Subcutaneous abdominal adipose tissue (tissue), 5 donors: ENCODE data around the gene MPHOSPH8.
"Not testable (repeated sequence)": the region's sequence is repeated elsewhere in the genome, so short reads cannot be mapped to it uniquely, and the experiment has no call there.

Source experiments
- H3K27ac ChIP-seq: one replicate; pipeline ENCODE4 v1.7.0; 2013; ENCODE audit warnings: low read depth, mild to moderate bottlenecking, inconsistent platforms, low read length, moderate library complexity
- H3K27me3 ChIP-seq, 5 donors: one replicate each; pipeline ENCODE4 v1.7.0; 2013; ENCODE audit warnings: low read length in 5 of 5, inconsistent platforms in 1 of 5; ENCODE audit not compliant: control insufficient read depth in 5 of 5, insufficient read depth in 4 of 5
- H3K36me3 ChIP-seq, 5 donors: one replicate each; pipeline ENCODE4 v1.7.0; 2013; ENCODE audit warnings: low read length in 5 of 5; ENCODE audit not compliant: control insufficient read depth in 5 of 5, insufficient read depth in 5 of 5
- H3K4me1 ChIP-seq, 5 donors: one replicate each; pipeline ENCODE4 v1.7.0; 2013; ENCODE audit warnings: low read length in 5 of 5, mild to moderate bottlenecking in 3 of 5, moderate library complexity in 1 of 5; ENCODE audit not compliant: control insufficient read depth in 5 of 5, insufficient read depth in 5 of 5
- H3K4me3 ChIP-seq, 5 donors: one replicate each; pipeline ENCODE4 v1.7.0; 2013; ENCODE audit warnings: low read length in 5 of 5, low read depth in 1 of 5
- H3K9ac ChIP-seq, 5 donors: one replicate each; pipeline ENCODE4 v1.7.0; 2013; ENCODE audit warnings: low read length in 5 of 5, mild to moderate bottlenecking in 4 of 5, moderate library complexity in 3 of 5
- H3K9me3 ChIP-seq, 5 donors: one replicate each; pipeline ENCODE4 v1.7.0; 2013; ENCODE audit warnings: low read length in 5 of 5; ENCODE audit not compliant: control insufficient read depth in 5 of 5
- donor health status: healthy.
- donor health status: healthy.
- donor health status: healthy.
- donor health status: healthy.
- donor health status: healthy.

The MPHOSPH8 gene

DNA sequence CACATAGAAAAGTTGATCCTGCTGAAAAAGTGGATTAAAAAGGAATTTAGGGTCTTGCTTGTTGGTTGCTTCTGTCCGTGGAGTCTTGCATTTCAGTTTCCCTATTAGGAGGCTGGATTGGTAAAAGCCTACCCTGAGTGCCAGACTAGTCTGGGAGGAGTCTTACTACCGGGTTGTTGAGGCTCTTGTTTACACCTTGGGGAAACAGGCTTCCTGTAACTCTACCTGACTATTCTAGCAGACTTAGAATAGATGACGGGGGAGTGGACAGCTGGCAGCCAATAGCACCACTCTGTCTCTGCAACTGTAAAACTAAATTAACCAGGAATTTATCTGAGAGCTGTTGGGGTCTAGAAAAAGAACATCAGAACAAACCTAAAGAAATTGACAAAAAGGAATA, 11.3 kb upstream of the MPHOSPH8 start:
- Histone ChIP-seq H3K9me3 (no peaks in the 10 kb centered on the region), H3K27ac (no peak overlapping the region)

DNA sequence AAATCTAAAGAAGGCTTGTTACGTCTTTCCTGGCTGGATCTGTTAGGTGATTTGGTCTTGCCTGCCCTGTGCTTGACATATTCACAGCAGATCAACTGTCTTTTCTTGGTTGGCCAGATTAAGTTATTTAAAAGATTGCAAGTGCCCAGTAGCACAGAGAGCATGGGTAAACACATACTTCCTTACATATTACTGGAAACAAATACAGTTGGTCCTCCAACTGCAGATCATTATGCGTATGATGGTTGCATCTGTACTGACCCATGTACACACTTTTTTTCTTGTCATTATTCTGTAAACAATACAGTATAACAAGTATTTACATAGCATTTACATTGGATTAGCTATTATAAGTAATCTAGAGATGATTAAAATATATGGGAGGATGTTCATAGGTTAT, 9.2 kb upstream of the MPHOSPH8 start:
- peaks cover 0 to 2% (median 0%) of the 10 kb centered on the region in 5 donors for H3K27me3 ChIP-seq
- no peaks in the 10 kb centered on the region for H3K9me3 ChIP-seq
- H3K4me3 ChIP-seq: no peak overlapping the region
- no peaks in the 10 kb centered on the region for H3K36me3 ChIP-seq
- H3K9ac ChIP-seq: no peak overlapping the region
- H3K4me1 ChIP-seq: peaks cover 0 to under 1% (median 0%) of the 10 kb centered on the region in 5 donors
- H3K27ac ChIP-seq: no peak overlapping the region

More for the DNA sequence above, 11.3 kb upstream of the MPHOSPH8 start:
- Histone ChIP-seq H3K9ac (no peak overlapping the region), H3K4me3 (no peak overlapping the region), H3K4me1 (peaks cover 0 to 5% (median 0%) of the 10 kb centered on the region in 5 donors), H3K36me3 (no peaks in the 10 kb centered on the region), H3K27me3 (peaks cover 0 to 2% (median 0%) of the 10 kb centered on the region in 5 donors)

DNA sequence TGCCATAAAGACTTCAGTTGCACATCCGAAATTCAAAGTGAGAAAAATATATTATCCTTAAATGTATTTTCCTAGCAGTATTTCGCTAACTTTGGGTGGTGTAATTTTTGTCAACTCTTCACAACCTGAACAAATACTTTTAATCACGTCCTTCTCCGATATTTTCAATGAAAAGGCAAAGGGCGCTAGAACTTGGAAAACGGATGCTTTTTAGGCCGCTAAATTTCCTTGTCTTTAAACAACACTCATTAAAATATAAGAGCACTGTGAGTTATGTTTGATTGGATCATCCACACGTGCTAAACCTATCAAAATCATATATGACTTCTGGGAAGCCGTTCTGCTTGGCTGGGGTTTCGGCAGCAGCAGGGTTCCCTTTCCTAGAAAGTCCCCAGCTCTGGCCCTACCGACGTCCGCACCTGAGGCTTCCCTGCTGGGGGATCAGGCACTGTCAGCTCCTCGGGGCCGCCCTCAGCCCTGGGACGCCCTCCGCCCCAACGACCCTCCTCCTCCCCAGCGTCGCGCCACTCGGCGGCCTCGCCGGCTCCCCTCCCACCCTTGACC, 462 bp upstream of the MPHOSPH8 start:
- Histone ChIP-seq H3K4me1 (peaks cover 0 to 28% (median 18%) of the 10 kb centered on the region in 5 donors), H3K9me3 (no peaks in the 10 kb centered on the region), H3K9ac (peak overlapping the region in 4 of 5 donors; percentile 65 to 94 (median 82)), H3K27ac (peak overlapping the region; percentile 89), H3K4me3 (peak overlapping the region; percentile 73 to 100 (median 92)), H3K27me3 (no peaks in the 10 kb centered on the region), H3K36me3 (no peaks in the 10 kb centered on the region)

- H3K9ac ChIP-seq: peak overlapping the region; percentile 42 to 94 (median 85)
Observed at GRCh38 chr13:19634256-19634740, 839 bp downstream of the MPHOSPH8 start.

GRCh38 chr13:19635926-19636325, 2.5 kb downstream of the MPHOSPH8 start:
- H3K9me3 ChIP-seq, H3K27ac ChIP-seq, H3K9ac ChIP-seq, H3K4me3 ChIP-seq, H3K36me3 ChIP-seq, H3K27me3 ChIP-seq: not testable (repeated sequence)
- peaks cover 0 to 31% (median 18%) of the 10 kb centered on the region in 5 donors for H3K4me1 ChIP-seq

More at GRCh38 chr13:19634256-19634740, 839 bp downstream of the MPHOSPH8 start:
- Histone ChIP-seq H3K36me3 (no peaks in the 10 kb centered on the region), H3K4me3 (peak overlapping the region; percentile 86 to 100 (median 94)), H3K27ac (peak overlapping the region; percentile 89), H3K4me1 (peaks cover 0 to 28% (median 18%) of the 10 kb centered on the region in 5 donors), H3K27me3 (no peaks in the 10 kb centered on the region), H3K9me3 (no peaks in the 10 kb centered on the region)

- H3K27ac ChIP-seq: no peak overlapping the region
- H3K36me3 ChIP-seq: peaks cover 19 to 43% (median 29%) of the 10 kb centered on the region in 5 donors
- peaks cover 0 to 2% (median 0%) of the 10 kb centered on the region in 5 donors for H3K4me1 ChIP-seq
- H3K27me3 ChIP-seq: no peaks in the 10 kb centered on the region
- no peak overlapping the region for H3K4me3 ChIP-seq
- H3K9ac ChIP-seq: no peak overlapping the region
- H3K9me3 ChIP-seq: no peaks in the 10 kb centered on the region
Observed at GRCh38 chr13:19643652-19644051, 10.2 kb downstream of the MPHOSPH8 start.

GRCh38 chr13:19645000-19645399, 11.5 kb downstream of the MPHOSPH8 start:
- Histone ChIP-seq H3K9ac (no peak overlapping the region), H3K27ac (no peak overlapping the region), H3K36me3 (peaks cover 30 to 55% (median 41%) of the 10 kb centered on the region in 5 donors), H3K4me1 (peaks cover 0 to 2% (median 0%) of the 10 kb centered on the region in 5 donors), H3K4me3 (no peak overlapping the region), H3K27me3 (no peaks in the 10 kb centered on the region), H3K9me3 (no peaks in the 10 kb centered on the region)

- no peaks in the 10 kb centered on the region for H3K9me3 ChIP-seq
- no peaks in the 10 kb centered on the region for H3K4me1 ChIP-seq
- H3K27me3 ChIP-seq: no peaks in the 10 kb centered on the region
- no peak overlapping the region for H3K4me3 ChIP-seq
- no peak overlapping the region for H3K9ac ChIP-seq
- no peak overlapping the region for H3K27ac ChIP-seq
- H3K36me3 ChIP-seq: peaks cover 37 to 65% (median 50%) of the 10 kb centered on the region in 5 donors
Observed at GRCh38 chr13:19646063-19646462, 12.6 kb downstream of the MPHOSPH8 start.

GRCh38 chr13:19650742-19651141, 17.3 kb downstream of the MPHOSPH8 start:
- Histone ChIP-seq H3K4me3 (no peak overlapping the region), H3K27me3 (no peaks in the 10 kb centered on the region), H3K9ac (no peak overlapping the region), H3K36me3 (peaks cover 22 to 63% (median 39%) of the 10 kb centered on the region in 5 donors), H3K4me1 (no peaks in the 10 kb centered on the region), H3K27ac (no peak overlapping the region), H3K9me3 (no peaks in the 10 kb centered on the region)

DNA sequence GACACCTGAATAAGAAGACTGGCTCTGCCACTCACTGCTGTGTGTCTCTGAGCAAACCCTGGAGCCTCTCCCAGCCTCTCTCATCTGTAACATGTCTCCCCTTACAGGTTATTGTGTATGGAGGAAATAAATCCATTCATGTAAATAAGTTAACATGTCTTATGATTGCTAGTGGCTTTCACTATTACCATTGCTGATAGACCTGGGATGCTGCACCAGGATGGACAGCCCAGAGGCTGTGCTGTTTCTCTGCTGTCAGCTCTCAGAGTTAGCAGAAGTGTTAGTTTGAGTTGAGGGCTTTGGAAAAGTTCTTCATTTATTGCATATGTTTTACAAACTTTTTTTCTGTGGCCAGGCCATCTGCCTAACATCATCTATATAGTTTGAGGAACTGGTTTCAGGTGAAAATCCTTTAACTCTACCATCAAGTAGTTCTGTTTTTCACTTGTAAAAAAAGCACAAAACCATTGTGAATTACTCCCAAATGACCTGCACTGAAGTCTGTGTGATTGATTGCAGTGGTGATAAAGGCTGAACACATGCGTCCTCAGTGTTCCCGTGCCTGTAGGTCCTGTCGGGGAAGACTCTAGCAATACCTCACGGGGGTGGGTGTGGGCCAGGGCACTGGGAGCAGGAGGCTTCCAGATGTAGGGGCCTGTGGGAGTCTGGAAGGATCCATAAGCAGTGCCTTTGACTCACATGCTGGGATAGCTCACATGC, 24.6 kb downstream of the MPHOSPH8 start:
- Histone ChIP-seq H3K9ac (no peak overlapping the region), H3K36me3 (peaks cover 9 to 59% (median 27%) of the 10 kb centered on the region in 5 donors), H3K4me3 (no peak overlapping the region), H3K27me3 (no peaks in the 10 kb centered on the region), H3K27ac (no peak overlapping the region), H3K9me3 (no peaks in the 10 kb centered on the region), H3K4me1 (no peaks in the 10 kb centered on the region)
